OCI-LY3 (cell line): ENCODE measurements around the gene NAA15.
A peak's percentile ranks its signal among the peaks of the same experiment; 100 is the strongest.

Experiments
- H2AFZ ChIP-seq: fragments of 200-600, 300-600 bp; shearing (Covaris generic); 2 replicates; pipeline ENCODE4 v1.6.0; 2014; ENCODE audit warnings: antibody characterized with exemption, low read depth, low read length
- H3K27ac ChIP-seq: fragments of 200-600, 300-600 bp; sonication (generic); 2 replicates; pipeline ENCODE4 v1.5.1; 2014; ENCODE audit warnings: mild to moderate bottlenecking, low read length, moderate library complexity, mixed read lengths
- H3K27me3 ChIP-seq: fragments of 200-600, 300-600 bp; sonication (generic); 2 replicates; pipeline ENCODE4 v1.6.1; 2014; ENCODE audit warnings: low read depth, low read length, mixed read lengths
- H3K36me3 ChIP-seq: fragments of 200-600, 300-600 bp; sonication (generic); replicated peaks from 2 replicates; pipeline ENCODE3; 2014; ENCODE audit warnings: low read depth, low read length, mixed read lengths
- H3K4me1 ChIP-seq: fragments of 300-600, 200-600 bp; sonication (generic); 2 replicates; pipeline ENCODE4 v1.6.1; 2014; ENCODE audit warnings: low read length, mixed read lengths
- H3K4me2 ChIP-seq: fragments of 200-600, 300-600 bp; sonication (generic); 2 replicates; pipeline ENCODE4 v1.6.1; 2014; ENCODE audit warnings: low read length, mixed read lengths
- H3K4me3 ChIP-seq: fragments of 300-600, 200-600 bp; sonication (generic); 2 replicates; pipeline ENCODE4 v1.5.1; 2014; ENCODE audit warnings: antibody characterized with exemption, mild to moderate bottlenecking, low read length, moderate library complexity
- H3K79me2 ChIP-seq: fragments of 300-600, 200-600 bp; shearing (Covaris generic); 2 replicates; pipeline ENCODE4 v1.6.1; 2014; ENCODE audit warnings: mild to moderate bottlenecking, low read length, mixed read lengths
- H3K9ac ChIP-seq: fragments of 300-600, 200-600 bp; shearing (Covaris generic); 2 replicates; pipeline ENCODE4 v1.6.0; 2014; ENCODE audit warnings: mild to moderate bottlenecking, low read length, moderate library complexity
- H3K9me3 ChIP-seq: fragments of 200-600, 300-600 bp; shearing (Covaris generic); 2 replicates; pipeline ENCODE4 v1.6.1; 2014; ENCODE audit warnings: low read length, mixed read lengths; ENCODE audit not compliant: insufficient read depth
- H4K20me1 ChIP-seq: fragments of 200-600, 300-600 bp; sonication (generic); 2 replicates; pipeline ENCODE4 v1.6.1; 2016; ENCODE audit warnings: low read length, mixed read lengths; ENCODE audit not compliant: insufficient read depth
- CTCF ChIP-seq: fragments of 200-600, 300-600 bp; sonication (generic); IDR thresholded peaks from 2 replicates; pipeline ENCODE4 v1.5.1; 2014; ENCODE audit warnings: antibody characterized with exemption, low read length, low read depth
- EZH2phosphoT487 ChIP-seq: fragments of 200-600 bp; shearing (Covaris generic); IDR thresholded peaks from 2 replicates; pipeline ENCODE4 v1.6.1; 2018; ENCODE audit warnings: antibody characterized with exemption, mixed run types, low read depth

NAA15 gene

DNA sequence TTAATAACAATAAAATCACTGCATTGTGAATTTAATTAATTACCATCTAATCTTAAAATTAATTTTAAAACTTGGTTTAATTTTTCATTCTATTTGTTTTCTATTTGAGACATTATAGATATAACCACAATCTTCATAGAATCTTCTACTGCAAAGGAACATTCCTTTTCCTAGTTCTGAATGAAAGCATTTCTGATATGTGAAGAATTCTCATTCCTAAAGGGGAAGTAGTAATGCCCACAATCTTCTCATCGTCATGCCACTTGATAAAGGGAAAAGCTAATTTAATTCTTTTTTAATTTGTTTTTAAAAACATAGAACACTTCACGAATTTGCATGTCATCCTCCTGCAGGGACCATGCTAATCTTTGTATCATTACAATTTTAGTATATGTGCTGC, 45.0 kb upstream of the NAA15 start:
- Histone ChIP-seq H3K4me1 (peaks cover 7% of the 10 kb centered on the region), H4K20me1 (no peaks in the 10 kb centered on the region), H3K9ac (no peak overlapping the region), H3K27ac (no peak overlapping the region), H3K36me3 (no peaks in the 10 kb centered on the region), H3K27me3 (peaks cover 12% of the 10 kb centered on the region), H3K4me2 (no peak overlapping the region), H2AFZ (no peak overlapping the region), H3K9me3 (no peaks in the 10 kb centered on the region), H3K4me3 (no peak overlapping the region), H3K79me2 (no peaks in the 10 kb centered on the region)
- TF ChIP-seq CTCF: no peak
- TF ChIP-seq EZH2phosphoT487: no peak

DNA sequence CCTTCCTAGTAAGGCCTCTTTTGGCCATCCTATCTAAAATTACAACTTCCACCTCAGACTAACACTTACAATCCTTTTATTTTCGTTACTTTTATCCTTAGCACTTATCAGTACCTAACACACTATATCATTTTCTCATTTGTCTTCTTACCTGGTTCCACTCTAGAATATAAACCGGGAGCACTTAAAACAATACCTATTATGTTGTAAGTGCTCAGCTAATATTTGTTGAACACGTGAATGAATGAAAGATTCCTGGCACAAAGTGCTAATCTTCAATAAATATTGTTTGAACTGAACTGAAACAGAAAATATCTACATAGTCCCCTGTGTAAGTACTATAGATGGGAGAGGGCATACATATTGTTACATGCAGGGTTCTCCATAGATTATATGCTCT, 35.7 kb upstream of the NAA15 start:
- H3K4me1 ChIP-seq: peaks cover 37% of the 10 kb centered on the region
- H3K9me3 ChIP-seq: no peaks in the 10 kb centered on the region
- H3K4me2 ChIP-seq: peak overlapping the region; percentile 81
- H3K36me3 ChIP-seq: no peaks in the 10 kb centered on the region
- peak overlapping the region; percentile 53 for H3K9ac ChIP-seq
- H3K79me2 ChIP-seq: no peaks in the 10 kb centered on the region
- TF ChIP-seq CTCF (no peak), EZH2phosphoT487 (no peak)
- peaks cover 11% of the 10 kb centered on the region; the same call in 1 of the 2 replicates for H3K27me3 ChIP-seq
- peak overlapping the region; percentile 84 for H3K27ac ChIP-seq
- H3K4me3 ChIP-seq: peak overlapping the region; percentile 68
- no peaks in the 10 kb centered on the region for H4K20me1 ChIP-seq
- no peak overlapping the region for H2AFZ ChIP-seq

GRCh38 chr4:139266208-139266582, 35.1 kb upstream of the NAA15 start:
- Histone ChIP-seq H3K4me2 (peak overlapping the region; percentile 81), H3K27ac (peak overlapping the region; percentile 84), H3K4me1 (peaks cover 37% of the 10 kb centered on the region), H4K20me1 (no peaks in the 10 kb centered on the region), H3K79me2 (no peaks in the 10 kb centered on the region), H3K4me3 (peak overlapping the region; percentile 68), H3K36me3 (no peaks in the 10 kb centered on the region), H2AFZ (0 out of 2 replicates have a peak overlapping the region, but pooled peaks have one; percentile 16), H3K27me3 (peaks cover 11% of the 10 kb centered on the region; the same call in 1 of the 2 replicates), H3K9ac (peak overlapping the region; percentile 53), H3K9me3 (no peaks in the 10 kb centered on the region)
- TF ChIP-seq CTCF (no peak; the same call in 1 of the 2 replicates), EZH2phosphoT487 (no peak)

DNA sequence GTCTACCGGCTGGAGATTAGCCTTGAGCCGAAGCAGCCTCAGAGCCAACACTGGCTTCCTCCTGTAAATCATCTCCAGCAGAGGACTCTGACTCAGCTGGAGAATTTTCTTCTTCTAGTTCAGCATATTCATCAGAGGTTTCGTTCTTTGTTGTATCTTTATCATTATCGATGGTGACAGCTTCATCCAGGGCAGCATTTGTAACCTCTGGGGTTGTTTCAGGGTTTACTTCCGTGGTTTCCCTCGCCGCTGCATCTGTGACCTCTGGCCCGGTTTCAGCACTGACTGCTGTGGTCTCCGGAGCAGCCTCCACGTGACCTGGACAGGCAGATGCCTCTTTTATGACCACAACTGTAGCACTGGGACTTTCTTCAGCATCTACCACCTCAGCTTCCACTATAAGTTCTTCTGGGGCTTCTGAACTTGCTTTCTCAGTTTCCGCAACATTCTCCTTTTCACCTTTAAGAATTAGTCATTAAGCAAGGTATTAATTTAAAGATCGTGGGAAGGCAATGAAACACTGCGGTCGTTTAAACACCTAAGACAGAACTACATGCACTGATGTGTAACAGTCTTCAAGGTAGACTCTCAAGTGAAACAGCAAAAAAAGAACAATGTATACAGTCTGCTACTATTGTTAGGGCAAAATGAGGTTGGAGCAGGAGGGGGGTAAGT, 34.6 kb upstream of the NAA15 start:
- Histone ChIP-seq H3K27me3 (peaks cover 11% of the 10 kb centered on the region; the same call in 1 of the 2 replicates), H3K4me2 (peak overlapping the region; percentile 81), H3K9ac (peak overlapping the region; percentile 53), H3K79me2 (no peaks in the 10 kb centered on the region), H3K9me3 (no peaks in the 10 kb centered on the region), H3K4me3 (peak overlapping the region; percentile 68), H3K36me3 (no peaks in the 10 kb centered on the region), H3K27ac (peak overlapping the region; percentile 84), H2AFZ (0 out of 2 replicates have a peak overlapping the region, but pooled peaks have one; percentile 16), H4K20me1 (no peaks in the 10 kb centered on the region), H3K4me1 (peaks cover 37% of the 10 kb centered on the region)
- TF ChIP-seq EZH2phosphoT487 (peak; percentile 95), CTCF (no peak)
